Activated naive CD8-positive, alpha-beta T cell treated with anti-CD3 and anti-CD28 coated beads, Interleukin-2, amount 50 U/mL, for 24 hours (primary cell): ENCODE measurements around the gene TOMM20L.
A peak's percentile ranks its signal among the peaks of the same experiment; 100 is the strongest.
"Not testable (repeated sequence)": the region's sequence is repeated elsewhere in the genome, so short reads cannot be mapped to it uniquely, and the experiment has no call there.

Experiments
- ATAC-seq: fragments of 150-1000 bp; cut with Tn5 transposase; one replicate; pipeline ENCODE4 v1.10.0; 2021
- DNase-seq: peaks from one replicate; pipeline ENCODE4 v3.0.0; 2021
- H3K27ac Mint-ChIP-seq: one replicate; pipeline ENCODE4 v1.8.0; 2021; ENCODE audit warnings: mild to moderate bottlenecking, mixed read lengths
- H3K27me3 Mint-ChIP-seq: one replicate; pipeline ENCODE4 v1.8.0; 2021; ENCODE audit warnings: mixed read lengths
- H3K36me3 Mint-ChIP-seq: one replicate; pipeline ENCODE4 v1.8.0; 2021; ENCODE audit warnings: low read depth, mixed read lengths
- H3K4me1 Mint-ChIP-seq: one replicate; pipeline ENCODE4 v1.8.0; 2021; ENCODE audit warnings: mixed read lengths
- H3K4me3 Mint-ChIP-seq: one replicate; pipeline ENCODE4 v1.8.0; 2021; ENCODE audit warnings: mild to moderate bottlenecking, moderate library complexity, mixed read lengths
- H3K9me3 Mint-ChIP-seq: one replicate; pipeline ENCODE4 v1.8.0; 2021; ENCODE audit warnings: mixed read lengths

Gene TOMM20L

GRCh38 chr14:58398895-58399294 lies 3.2 kb downstream of the TOMM20L start:
- Mint-ChIP-seq H3K9me3 (no peaks in the 10 kb centered on the region), H3K27me3 (no peaks in the 10 kb centered on the region), H3K36me3 (peaks cover 11% of the 10 kb centered on the region), H3K27ac (no peak overlapping the region), H3K4me3 (no peak overlapping the region), H3K4me1 (peaks cover 10% of the 10 kb centered on the region)
- DNase-seq: no peak
- no peak for ATAC-seq

GRCh38 chr14:58401587-58401986 lies 5.9 kb downstream of the TOMM20L start:
- Mint-ChIP-seq H3K9me3 (no peaks in the 10 kb centered on the region), H3K4me1 (no peaks in the 10 kb centered on the region), H3K27ac (no peak overlapping the region), H3K36me3 (peaks cover 17% of the 10 kb centered on the region), H3K4me3 (no peak overlapping the region), H3K27me3 (no peaks in the 10 kb centered on the region)
- DNase-seq (no peak), ATAC-seq (no peak)

- no peak for DNase-seq
- Mint-ChIP-seq H3K36me3 (peaks cover 46% of the 10 kb centered on the region), H3K4me3 (no peak overlapping the region), H3K4me1 (peaks cover 2% of the 10 kb centered on the region), H3K27ac (no peak overlapping the region), H3K27me3 (no peaks in the 10 kb centered on the region), H3K9me3 (no peaks in the 10 kb centered on the region)
- ATAC-seq: no peak
Measured at GRCh38 chr14:58408681-58409215, 13.0 kb downstream of the TOMM20L start.

- no peak overlapping the region for H3K27ac Mint-ChIP-seq
- peaks cover 60% of the 10 kb centered on the region for H3K36me3 Mint-ChIP-seq
- no peaks in the 10 kb centered on the region for H3K27me3 Mint-ChIP-seq
- ATAC-seq (peak; percentile 28), DNase-seq (no peak)
- H3K9me3 Mint-ChIP-seq: no peaks in the 10 kb centered on the region
- no peak overlapping the region for H3K4me3 Mint-ChIP-seq
- H3K4me1 Mint-ChIP-seq: peaks cover 20% of the 10 kb centered on the region
Measured at GRCh38 chr14:58414845-58415244, 19.1 kb downstream of the TOMM20L start.

GRCh38 chr14:58415636-58416547 lies 20.2 kb downstream of the TOMM20L start:
- peaks cover 20% of the 10 kb centered on the region for H3K4me1 Mint-ChIP-seq
- ATAC-seq (no peak), DNase-seq (no peak)
- no peaks in the 10 kb centered on the region for H3K27me3 Mint-ChIP-seq
- no peaks in the 10 kb centered on the region for H3K9me3 Mint-ChIP-seq
- H3K27ac Mint-ChIP-seq: no peak overlapping the region
- H3K36me3 Mint-ChIP-seq: peaks cover 60% of the 10 kb centered on the region
- no peak overlapping the region for H3K4me3 Mint-ChIP-seq

- not testable (repeated sequence) for H3K27ac Mint-ChIP-seq
Measured at GRCh38 chr14:58416934-58417333, 21.2 kb downstream of the TOMM20L start.

GRCh38 chr14:58426670-58427280 lies 31.0 kb downstream of the TOMM20L start:
- H3K9me3 Mint-ChIP-seq: no peaks in the 10 kb centered on the region
- peak; percentile 63 for DNase-seq
- peaks cover 18% of the 10 kb centered on the region for H3K36me3 Mint-ChIP-seq
- H3K4me1 Mint-ChIP-seq: peaks cover 53% of the 10 kb centered on the region
- H3K4me3 Mint-ChIP-seq: peak overlapping the region; percentile 91
- H3K27ac Mint-ChIP-seq: peak overlapping the region; percentile 97
- peaks cover 3% of the 10 kb centered on the region for H3K27me3 Mint-ChIP-seq
- peak; percentile 27 for ATAC-seq

More at GRCh38 chr14:58416934-58417333, 21.2 kb downstream of the TOMM20L start:
- H3K27me3 Mint-ChIP-seq, H3K9me3 Mint-ChIP-seq, ATAC-seq, H3K4me3 Mint-ChIP-seq, DNase-seq: not testable (repeated sequence)
- Mint-ChIP-seq H3K4me1 (peaks cover 20% of the 10 kb centered on the region), H3K36me3 (peaks cover 62% of the 10 kb centered on the region)

- peak within 1 kb of the TSS; percentile 91 for H3K4me3 Mint-ChIP-seq
- peak within 1 kb of the TSS; percentile 97 for H3K27ac Mint-ChIP-seq
- H3K9me3 Mint-ChIP-seq: no peaks in the 10 kb centered on the region
- H3K27me3 Mint-ChIP-seq: peaks cover 3% of the 10 kb centered on the region
- H3K36me3 Mint-ChIP-seq: peaks cover 19% of the 10 kb centered on the region
- ATAC-seq: peak; percentile 85
- peaks cover 53% of the 10 kb centered on the region for H3K4me1 Mint-ChIP-seq
- peak; percentile 94 for DNase-seq
Measured at GRCh38 chr14:58427281-58428117, 31.8 kb downstream of the TOMM20L start, which contains the start of the genes KIAA0586 and TIMM9. Gene KIAA0586 (plus strand): TSS chr14:58427719. CDS start chr14:58428265, 546 bp downstream. Gene TIMM9 (minus strand): TSS chr14:58427531. CDS start chr14:58411945, 15,586 bp downstream.

GRCh38 chr14:58428118-58428683 lies 32.5 kb downstream of the TOMM20L start:
- DNase-seq (no peak), ATAC-seq (no peak)
- H3K27ac Mint-ChIP-seq: peak overlapping the region; percentile 97
- peaks cover 3% of the 10 kb centered on the region for H3K27me3 Mint-ChIP-seq
- H3K4me3 Mint-ChIP-seq: peak overlapping the region; percentile 91
- H3K4me1 Mint-ChIP-seq: peaks cover 53% of the 10 kb centered on the region
- peaks cover 19% of the 10 kb centered on the region for H3K36me3 Mint-ChIP-seq
- no peaks in the 10 kb centered on the region for H3K9me3 Mint-ChIP-seq

GRCh38 chr14:58430156-58430555 lies 34.4 kb downstream of the TOMM20L start:
- H3K27me3 Mint-ChIP-seq: peaks cover 3% of the 10 kb centered on the region
- H3K4me1 Mint-ChIP-seq: peaks cover 39% of the 10 kb centered on the region
- peak; percentile 65 for ATAC-seq
- peak overlapping the region; percentile 40 for H3K4me3 Mint-ChIP-seq
- no peak for DNase-seq
- H3K9me3 Mint-ChIP-seq: no peaks in the 10 kb centered on the region
- peaks cover 14% of the 10 kb centered on the region for H3K36me3 Mint-ChIP-seq
- peak overlapping the region; percentile 74 for H3K27ac Mint-ChIP-seq

GRCh38 chr14:58439476-58439875 lies 43.7 kb downstream of the TOMM20L start:
- Mint-ChIP-seq H3K4me3 (no peak overlapping the region), H3K27me3 (no peaks in the 10 kb centered on the region), H3K27ac (no peak overlapping the region), H3K36me3 (peaks cover 17% of the 10 kb centered on the region), H3K4me1 (no peaks in the 10 kb centered on the region), H3K9me3 (no peaks in the 10 kb centered on the region)
- no peak for DNase-seq
- no peak for ATAC-seq

- H3K9me3 Mint-ChIP-seq: no peaks in the 10 kb centered on the region
- H3K27ac Mint-ChIP-seq: no peak overlapping the region
- no peaks in the 10 kb centered on the region for H3K27me3 Mint-ChIP-seq
- no peak overlapping the region for H3K4me3 Mint-ChIP-seq
- no peak for DNase-seq
- H3K4me1 Mint-ChIP-seq: no peaks in the 10 kb centered on the region
- peaks cover 11% of the 10 kb centered on the region for H3K36me3 Mint-ChIP-seq
- ATAC-seq: no peak
Measured at GRCh38 chr14:58444627-58445026, 48.9 kb downstream of the TOMM20L start.

- ATAC-seq (no peak), DNase-seq (no peak)
- Mint-ChIP-seq H3K27me3 (no peaks in the 10 kb centered on the region), H3K9me3 (no peaks in the 10 kb centered on the region), H3K27ac (no peak overlapping the region), H3K4me3 (no peak overlapping the region), H3K4me1 (no peaks in the 10 kb centered on the region), H3K36me3 (peaks cover 30% of the 10 kb centered on the region)
Measured at GRCh38 chr14:58455593-58456265, 60.0 kb downstream of the TOMM20L start.
